Measurements from ENCODE around the gene ITGA8.

The ITGA8 gene

DNA sequence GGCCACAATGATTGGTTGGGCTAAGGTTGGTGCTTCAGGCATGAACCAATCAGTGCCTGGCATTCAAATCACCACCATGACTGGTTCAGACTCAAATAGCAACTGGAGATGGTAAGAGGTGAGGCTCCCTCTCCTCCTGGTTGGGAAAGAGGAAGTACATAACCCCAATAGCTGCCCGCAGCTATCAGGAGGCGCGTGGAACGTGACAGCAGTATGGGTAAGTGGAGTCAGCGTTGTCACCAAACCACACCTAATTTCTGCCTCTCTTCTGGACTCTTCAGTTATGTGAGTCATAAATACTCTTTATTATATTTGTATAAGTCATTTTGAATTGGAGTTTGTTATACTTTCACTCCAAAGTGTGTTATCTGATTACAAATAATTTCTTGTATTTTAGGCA is 17.9 kb upstream of the ITGA8 start:
- H3K4me3 ChIP-seq (ENCODE audit: low read depth, low read length), result no peak overlapping the region

DNA sequence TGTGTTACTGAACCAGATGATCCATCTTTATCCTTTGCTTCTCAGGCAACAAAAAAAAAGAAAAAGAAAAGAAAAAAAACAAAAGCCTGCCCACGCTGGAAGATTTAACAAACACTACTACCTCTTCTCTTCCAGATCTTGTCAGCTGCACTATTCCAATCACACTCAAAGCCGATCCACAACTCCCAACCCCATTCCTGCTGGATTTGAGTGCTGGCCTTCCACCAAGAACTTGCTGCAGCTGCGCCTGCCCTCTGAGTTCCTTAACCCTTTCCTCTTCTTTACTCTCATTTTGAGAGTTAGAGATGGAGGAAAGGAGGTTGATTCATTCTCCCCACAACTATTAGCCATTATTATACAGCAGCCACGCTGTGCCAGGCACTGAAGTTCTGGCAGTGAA is 16.0 kb upstream of the ITGA8 start:
- no peak overlapping the region for H3K4me3 ChIP-seq (ENCODE audit: low read depth, low read length)

DNA sequence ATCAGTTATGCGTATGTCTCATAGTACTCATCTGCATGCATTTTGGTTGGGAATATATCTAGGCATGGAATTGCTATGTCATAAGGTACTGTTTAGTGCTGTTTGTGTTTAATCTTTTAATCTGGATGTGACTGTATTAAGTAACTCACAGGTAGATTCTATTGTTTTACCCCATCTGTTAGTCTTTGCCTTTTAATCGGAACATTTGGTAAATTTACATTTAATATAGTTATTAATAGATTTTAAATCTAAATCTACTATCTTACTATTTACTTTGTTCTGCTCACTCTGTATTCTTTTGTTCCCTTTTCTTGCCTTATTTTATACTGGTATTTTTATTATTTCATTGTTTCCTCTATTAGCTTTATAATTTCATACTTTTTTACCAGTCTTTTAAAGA is 10.6 kb upstream of the ITGA8 start:
- H3K4me3 ChIP-seq (ENCODE audit: low read depth, low read length), result no peak overlapping the region

DNA sequence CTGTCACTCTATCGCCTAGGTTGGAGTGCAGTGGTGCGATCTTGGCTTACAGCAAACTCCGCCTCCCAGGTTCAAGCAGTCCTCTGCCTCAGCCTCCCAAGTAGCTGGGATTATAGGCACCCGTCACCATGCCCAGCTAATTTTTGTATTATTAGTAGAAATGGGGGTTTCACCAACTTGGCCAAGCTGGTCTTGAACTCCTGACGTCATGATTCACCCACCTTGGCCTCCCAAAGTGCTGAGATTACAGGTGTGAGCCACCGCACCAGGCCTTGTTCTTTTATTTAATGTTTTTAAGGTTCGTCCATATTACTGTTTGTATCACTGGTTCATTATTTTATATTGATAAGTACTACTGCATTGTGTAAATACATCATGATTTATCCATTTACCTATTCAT is 10.2 kb upstream of the ITGA8 start:
- no peak overlapping the region for H3K4me3 ChIP-seq (ENCODE audit: low read depth, low read length)

DNA sequence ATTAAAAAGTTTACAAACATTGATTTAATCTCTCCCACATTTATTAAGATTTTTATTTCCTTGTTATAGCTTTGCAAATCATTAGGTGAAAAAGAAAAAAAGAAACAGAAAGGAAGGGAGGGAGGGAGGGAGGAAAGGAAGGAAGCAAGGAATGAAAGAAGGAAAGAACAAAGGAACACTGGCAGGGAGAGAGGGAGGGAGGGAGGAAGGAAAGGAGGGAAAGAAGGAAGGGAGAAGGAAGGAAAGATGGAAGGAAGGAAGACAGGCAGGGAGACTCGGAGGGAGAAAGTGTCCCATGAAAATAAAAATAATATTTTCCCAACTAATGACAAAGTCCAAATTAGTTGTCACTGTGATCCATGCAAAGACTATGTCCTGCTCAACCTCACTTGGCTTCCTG is 6.3 kb upstream of the ITGA8 start:
- no peak overlapping the region for H3K4me3 ChIP-seq (ENCODE audit: low read depth, low read length)

DNA sequence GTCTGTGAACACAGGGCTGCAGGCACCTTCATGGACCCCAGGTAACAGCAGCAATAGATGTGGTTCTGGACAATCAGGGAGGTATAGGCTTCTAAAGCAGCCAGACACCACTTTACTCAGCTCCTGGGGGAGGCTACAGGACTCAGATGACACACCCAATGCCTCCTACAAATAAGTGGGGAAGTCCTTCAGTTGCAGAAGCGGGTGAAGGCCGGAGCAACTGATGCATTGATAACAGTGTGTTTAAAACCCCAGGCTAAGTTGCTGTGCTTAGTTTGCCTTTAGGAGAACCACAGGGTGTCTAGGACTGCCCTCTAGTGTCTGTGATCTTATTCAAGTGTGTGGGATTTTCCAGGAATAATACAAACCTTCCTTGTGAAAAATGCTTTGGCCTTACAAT is 5.9 kb upstream of the ITGA8 start:
- no peak overlapping the region for H3K4me3 ChIP-seq (ENCODE audit: low read depth, low read length)

DNA sequence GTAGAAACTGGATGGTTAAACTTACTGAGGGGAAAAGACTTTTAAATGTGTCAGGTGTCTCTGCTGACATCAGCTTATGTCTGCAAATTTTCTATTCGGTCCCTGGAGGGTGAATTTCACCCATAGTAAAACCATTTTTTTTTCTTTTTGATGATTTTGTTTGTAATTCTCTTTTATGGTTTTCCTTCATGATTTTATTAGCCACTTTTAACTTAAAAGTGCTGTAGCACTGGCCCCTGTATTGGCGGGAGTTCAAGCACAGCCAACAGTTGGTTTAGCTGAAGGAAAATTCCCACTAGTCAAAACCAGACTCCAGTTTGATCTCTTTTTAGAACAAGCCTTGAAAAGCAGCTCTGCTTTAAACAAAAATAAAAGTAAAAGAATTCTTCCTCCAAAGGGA is 5.0 kb upstream of the ITGA8 start:
- H3K4me3 ChIP-seq (ENCODE audit: low read depth, low read length), result no peak overlapping the region

DNA sequence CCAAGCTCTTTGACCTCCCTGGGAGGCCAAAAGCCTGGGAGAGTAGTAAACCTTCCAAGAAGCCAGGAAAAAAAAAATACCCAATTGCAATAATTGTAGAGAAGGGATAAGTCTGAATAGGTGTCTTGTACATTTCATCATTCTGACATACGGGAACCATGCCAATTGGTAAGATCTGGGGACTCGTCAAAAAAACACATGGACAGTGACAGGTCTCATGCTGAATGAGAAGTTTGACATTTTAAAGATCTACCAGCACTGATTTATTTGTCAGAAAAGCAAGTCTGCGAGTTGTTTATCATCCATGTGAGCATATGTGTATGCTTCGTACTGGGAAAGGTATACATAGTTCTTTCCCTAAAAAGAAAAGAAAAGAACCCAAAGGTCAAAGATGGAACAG is 4.1 kb upstream of the ITGA8 start:
- H3K4me3 ChIP-seq (ENCODE audit: low read depth, low read length), result no peak overlapping the region

DNA sequence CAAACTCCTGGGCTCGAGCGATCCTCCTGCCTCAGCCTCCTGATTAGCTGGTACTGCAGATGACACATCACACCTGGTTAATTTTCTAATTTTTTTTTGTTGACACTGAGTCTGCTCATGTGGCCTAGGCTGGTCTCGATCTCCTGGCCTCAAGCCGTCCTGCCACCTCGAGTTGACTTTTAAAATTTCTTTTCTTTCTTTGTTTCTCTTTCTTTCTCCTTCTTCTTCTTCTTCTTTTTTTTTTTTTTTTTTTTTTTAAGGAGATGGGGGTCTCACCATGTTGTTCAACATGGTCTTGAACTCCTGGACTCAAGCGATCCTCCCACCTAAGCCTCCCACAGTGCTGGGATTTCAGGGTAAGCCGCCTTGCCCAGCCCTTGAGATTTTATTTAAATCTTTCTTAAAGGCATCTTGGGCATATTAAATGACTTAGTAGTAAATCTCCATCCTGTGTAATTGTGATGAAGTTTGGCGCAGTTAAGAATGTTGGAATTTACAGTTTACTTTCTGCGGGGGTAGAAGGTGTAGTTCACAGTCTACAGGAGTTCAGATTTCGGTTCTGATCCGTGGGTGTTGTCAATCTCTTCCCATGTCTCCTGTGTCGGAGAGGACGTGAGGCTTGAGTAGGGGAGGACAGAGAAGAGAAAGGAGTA is 1.0 kb upstream of the ITGA8 start:
- H3K4me3 ChIP-seq (ENCODE audit: low read depth, low read length), result no peak overlapping the region

DNA sequence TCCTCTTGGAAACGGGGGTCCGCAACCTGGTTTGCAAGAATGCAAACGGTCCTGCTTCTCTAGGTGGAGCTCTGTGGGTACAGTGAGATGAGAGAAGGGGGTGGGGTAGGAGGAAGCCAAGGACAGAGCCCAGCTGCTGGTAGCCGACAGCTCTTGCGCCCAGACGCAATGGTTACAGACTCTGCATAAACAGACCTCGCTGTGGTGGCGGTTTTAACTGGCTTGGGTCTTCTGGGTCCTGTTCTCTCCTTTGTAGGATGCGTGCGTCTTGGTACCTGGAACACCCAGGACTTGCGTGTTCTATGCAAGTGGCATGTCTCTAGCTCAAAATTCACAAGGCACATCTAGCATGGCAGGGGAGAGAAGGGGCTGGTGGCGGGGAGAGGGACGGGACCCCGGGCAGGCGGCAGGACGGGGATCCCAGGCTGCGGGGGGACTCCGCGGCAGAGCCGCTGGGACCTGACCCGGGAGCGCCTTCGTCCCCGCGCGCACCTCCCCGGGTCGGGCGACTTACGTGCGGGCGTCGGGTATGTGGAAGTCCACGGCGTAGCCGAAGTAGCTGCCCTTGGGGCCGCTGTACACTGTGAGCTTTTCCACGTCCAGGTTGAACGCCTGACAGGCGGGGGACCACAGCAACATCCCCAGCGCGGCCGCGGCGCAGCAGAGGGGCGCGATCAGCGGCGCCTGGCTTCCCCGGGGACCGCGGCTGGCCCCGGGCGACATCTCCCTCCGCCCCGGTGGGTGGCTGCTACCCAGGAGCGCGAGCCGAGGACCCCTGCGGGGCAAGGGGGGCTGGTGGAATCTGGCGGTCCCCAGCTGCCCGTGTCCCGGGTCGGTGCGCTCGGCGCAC is 448 bp downstream of the ITGA8 start:
- H3K4me3 ChIP-seq (ENCODE audit: low read depth, low read length), result peak overlapping the region; percentile 40

DNA sequence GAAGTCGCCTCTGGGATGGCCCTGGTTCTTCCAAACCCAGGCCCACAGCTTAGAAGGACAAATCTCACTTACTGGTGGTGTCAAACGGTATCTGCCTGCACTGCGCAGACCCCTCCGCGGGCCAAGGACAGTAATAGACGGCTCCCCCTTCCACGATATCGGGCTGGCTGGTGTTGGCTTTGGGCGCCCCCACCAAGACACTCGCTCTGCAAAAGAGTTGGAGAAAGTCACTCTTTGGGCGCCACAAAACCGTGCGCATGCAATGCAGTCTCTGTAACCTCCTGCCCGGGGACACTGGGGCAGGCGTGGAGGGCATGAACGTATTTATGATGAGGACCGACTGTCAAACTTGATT is 1.1 kb downstream of the ITGA8 start:
- H3K4me3 ChIP-seq (ENCODE audit: low read depth, low read length), result no peak overlapping the region

DNA sequence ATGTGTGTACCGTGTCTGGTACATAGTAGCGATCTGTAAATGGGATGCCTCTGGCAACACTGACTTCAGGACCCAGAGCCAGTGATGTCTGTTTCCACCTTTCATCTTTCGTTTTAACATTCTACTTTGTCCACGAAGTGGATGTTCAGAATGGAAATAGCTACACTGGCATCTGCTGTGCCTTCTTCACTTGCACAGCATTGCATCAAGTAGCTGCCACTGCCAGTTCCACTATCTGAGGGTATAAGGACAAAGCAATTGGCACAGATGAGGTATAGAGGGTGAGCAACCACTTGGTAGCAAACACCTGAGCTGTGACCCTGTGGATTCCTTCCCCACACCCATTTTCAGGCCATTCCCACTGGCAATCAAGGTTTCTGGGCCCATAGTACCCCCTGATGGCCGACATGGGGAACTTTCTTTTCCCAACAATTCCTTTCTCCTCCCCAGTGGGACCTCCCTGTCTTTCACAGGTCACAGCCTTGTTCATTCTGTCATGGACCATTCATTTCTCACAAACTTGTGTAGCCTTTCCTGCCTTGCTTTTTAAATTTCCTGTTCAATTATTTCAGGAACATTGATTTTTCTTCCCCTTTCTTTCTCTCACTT is 4.0 kb downstream of the ITGA8 start:
- no peak overlapping the region for H3K4me3 ChIP-seq (ENCODE audit: low read depth, low read length)

DNA sequence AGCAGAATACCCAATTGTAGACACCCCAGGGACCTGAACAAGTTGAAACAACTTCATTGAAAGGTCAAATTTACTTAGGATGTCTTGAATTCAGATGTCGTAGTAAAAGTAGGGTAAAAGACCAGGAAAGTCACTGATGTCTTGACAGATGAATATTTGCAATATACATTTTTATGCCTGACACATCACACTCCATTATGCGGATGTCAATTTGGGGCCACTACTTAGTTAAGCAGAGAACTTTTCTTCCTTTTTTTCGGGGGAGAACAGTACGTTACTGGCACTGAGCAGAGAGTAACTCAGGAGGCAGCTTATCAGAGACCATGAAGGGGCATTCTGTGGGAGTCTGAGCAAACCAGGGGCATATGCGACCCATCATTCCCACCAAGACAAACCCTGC is 4.9 kb downstream of the ITGA8 start:
- no peak overlapping the region for H3K4me3 ChIP-seq (ENCODE audit: low read depth, low read length)

DNA sequence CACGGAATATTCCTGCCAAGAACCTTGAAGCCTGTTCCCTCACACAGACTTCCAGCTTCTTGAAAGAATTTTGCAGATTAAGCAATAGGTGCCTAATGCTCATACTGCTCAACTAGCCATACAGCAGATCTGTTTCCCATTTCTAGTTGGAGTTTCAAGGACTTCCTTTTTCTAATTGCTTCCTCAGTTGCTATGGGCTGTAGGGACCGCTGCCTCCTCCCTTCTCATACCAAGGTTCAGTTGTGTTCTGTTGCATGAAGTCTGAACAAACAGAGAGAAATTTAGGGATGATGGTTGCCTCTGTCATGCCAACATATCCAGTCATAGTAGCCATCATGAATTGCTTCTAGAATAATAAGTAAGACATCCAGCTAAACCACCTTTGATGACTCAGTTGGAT is 6.8 kb downstream of the ITGA8 start:
- H3K4me3 ChIP-seq (ENCODE audit: low read depth, low read length), result no peak overlapping the region

DNA sequence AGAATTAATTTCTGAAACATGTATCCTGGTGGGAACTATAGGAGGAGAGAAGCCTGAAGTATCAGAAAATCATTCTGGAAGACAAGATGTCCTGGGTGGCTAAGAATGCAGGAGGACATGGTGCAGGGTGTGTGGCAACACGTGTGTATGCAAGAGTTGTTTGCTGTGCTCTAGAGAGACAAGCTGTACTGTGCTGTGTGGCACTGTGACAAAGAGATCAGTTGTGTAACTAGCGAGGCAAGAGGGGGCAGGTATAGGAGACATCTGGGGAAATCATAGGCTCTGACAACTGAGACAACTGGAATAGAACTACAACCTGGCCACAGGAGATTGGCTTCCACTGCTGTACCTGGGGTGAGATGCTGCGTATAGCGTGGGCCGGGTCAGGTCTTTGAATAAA is 9.3 kb downstream of the ITGA8 start:
- no peak overlapping the region for H3K4me3 ChIP-seq (ENCODE audit: low read depth, low read length)

DNA sequence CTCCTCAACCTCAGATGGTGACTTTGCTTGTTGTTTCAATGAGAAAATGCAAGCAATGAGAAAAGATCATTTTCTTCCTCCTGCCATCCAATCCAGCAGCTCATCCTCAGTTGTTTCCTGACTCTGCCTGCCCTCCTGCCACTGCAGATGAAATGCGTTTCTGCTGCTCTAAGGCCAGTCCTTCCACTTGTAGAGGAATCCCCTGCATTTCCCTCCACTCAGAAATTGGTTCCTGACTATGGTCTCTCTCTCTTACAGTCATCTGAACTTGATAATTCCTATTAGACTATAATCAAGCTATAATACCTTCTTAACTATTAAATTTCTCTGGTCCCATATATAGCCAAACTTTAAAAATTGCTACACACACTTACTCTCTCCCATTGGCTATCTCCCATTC is 14.4 kb downstream of the ITGA8 start:
- H3K4me3 ChIP-seq (ENCODE audit: low read depth, low read length), result no peak overlapping the region

DNA sequence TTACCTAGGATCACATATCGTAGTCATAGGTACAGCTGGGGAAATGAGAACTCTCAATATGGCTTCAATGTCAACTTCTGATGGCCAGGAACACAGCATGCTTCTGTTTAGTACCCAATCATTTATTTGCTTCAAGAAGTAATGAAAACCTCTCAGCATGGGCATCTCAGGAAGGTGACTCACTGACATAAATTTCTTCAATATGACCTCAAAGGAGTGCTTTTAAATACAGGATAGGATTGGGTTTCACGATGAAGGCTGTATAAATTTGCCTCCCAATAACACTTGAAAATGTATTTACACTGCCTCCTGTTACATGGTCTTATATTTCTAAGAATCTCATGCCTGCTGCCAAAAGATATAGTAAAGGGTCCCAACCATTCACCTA is 15.1 kb downstream of the ITGA8 start:
- H3K4me3 ChIP-seq (ENCODE audit: low read depth, low read length), result no peak overlapping the region

DNA sequence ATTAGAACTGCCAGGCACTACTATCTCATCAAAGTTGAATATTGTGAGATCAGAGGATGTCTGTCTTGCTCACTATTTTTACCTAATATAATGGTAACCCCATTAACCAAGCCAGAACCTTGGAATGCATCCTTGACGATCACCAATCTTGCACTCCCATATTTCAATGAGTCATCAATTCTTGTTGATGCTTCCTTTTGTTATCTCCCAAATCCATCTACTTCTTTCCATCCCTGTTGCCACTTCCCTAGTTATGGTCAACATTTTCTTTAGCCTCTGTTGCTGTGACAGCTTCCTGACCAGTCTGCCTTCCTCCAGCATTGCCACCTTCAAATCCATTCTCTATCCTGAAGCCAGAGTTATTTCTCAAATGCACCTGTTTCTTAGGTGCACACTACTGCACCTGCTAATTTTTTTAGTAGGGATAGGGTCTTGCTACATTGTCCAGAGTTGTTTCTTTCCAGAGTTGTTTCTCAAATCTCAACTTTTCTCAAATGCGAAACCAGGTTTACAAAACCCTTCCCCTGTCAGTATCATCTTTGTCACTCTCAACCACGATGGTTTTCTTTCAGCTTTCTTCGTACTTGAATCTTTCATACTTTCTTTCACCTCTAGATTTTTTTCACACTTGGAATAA is 15.7 kb downstream of the ITGA8 start:
- H3K4me3 ChIP-seq (ENCODE audit: low read depth, low read length), result no peak overlapping the region

DNA sequence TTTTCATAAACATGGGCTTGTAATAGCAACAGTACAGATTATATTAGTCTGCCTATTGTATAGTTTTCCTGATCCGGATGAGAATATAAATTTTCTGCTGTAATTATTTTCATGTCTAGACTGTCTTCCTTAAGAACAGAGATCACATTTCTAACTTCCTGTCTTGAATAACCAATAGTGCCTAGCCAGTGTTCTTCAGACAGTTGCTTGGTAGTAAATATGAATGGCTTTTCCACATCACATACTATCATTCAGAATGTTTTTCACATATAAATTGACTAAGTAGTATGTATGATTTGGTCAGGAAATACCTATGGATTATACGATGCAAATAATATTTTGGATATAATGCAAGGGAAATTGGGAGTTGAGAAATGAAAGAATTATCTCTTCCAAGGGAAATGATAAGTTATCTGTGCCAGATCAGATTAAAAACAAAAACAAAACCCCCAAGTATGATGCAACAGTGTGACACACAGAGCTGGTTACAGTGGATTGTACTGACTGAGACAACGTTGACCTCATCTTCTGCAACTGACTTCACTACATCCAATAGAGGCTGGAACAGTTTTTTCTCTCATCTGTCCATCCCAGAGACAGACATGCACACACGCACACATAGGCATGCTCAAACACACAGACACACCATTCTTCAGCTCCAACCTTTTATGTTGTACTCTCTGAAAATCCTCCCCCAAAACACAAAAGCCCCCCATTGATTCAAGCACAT is 16.4 kb downstream of the ITGA8 start:
- no peak overlapping the region for H3K4me3 ChIP-seq (ENCODE audit: low read depth, low read length)

DNA sequence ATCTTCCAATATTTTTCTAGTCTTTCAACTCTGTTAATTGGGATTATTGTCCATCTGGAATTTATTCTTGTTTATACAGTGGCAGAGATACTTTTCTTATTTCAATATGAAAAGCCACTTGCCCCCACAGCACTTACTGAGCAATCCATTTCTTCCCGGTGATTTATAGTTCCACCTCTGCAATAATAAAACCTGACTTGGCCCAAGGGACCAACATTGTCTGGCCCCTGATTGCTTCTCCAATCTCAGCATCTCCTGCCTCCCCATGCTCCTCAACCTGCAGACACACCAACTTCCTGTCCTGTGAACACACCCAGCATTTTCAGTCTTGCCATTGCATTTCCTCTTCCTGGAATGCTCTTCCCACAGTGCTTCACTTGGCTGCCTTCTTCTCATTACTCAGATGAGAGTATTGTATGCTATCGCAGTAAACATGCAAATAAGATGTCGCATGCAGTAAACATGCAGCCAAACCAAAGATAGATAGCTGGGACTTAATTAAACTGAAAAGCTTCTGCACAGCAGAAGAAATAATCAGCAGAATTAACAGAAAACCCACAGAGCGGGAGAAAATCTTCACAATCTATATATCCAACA is 19.5 kb downstream of the ITGA8 start:
- H3K4me3 ChIP-seq (ENCODE audit: low read depth, low read length), result no peak overlapping the region

DNA sequence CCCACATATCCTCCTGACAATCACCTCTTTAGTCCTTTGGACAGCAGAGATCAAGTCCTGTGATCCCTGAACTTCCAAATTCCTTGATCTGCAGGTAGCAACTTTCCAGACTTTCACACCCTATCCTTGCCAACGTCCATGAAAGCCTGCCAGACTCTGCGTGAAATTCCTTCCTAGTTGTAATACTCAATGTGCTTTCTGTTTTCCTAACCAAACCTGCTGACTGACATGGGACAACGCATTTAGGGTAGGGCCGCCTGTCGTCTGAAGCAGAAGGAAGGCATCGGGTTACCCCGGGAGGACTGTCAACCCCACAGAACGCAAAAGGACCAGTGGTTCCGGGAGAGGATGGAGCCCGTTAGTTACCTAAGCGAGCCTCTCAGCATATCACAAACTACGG is 23.9 kb downstream of the ITGA8 start:
- H3K4me3 ChIP-seq (ENCODE audit: low read depth, low read length), result no peak overlapping the region
